HepG2 (cell line): ENCODE data around the gene PPARA. TPM values are rescaled to one million over a fixed set of nuclear protein-coding genes. Genes with fewer than 3 reads are reported as not detected.

ENCODE experiments used
- ATAC-seq: fragments of 200-7000 bp; cut with Tn5 transposase; 3 replicates; pipeline ENCODE4 v1.9.1; 2020; ENCODE audit warnings: mild to moderate bottlenecking, moderate library complexity
- Bru-seq: library from RNA; stranded (reverse); fragments of 400-500 nt; gene quantifications from one replicate; lab custom pipeline; 2021; lab: Mats Ljungman, UMichigan
- BruChase-seq, 2 experiments: library from RNA; stranded (reverse); fragments of 400-500 nt; gene quantifications; one replicate each; lab custom pipeline; 2021; lab: Mats Ljungman, UMichigan
- BruUV-seq: library from RNA; stranded (reverse); fragments of 400-500 nt; replicated peaks from 2 replicates; lab custom pipeline; 2021; lab: Mats Ljungman, UMichigan
- CTCF ChIA-PET: fragments of 300-600 bp; formaldehyde crosslinking; extraction: SDS; loops from one replicate; lab custom pipeline; 2021; ENCODE audit warnings: low total read pairs, inconsistent platforms, low intra/inter-chr PET ratio; lab: Yijun Ruan, JAX
- POLR2A ChIA-PET: fragments of 350-600 bp; sonication (Branson Sonifier 250); formaldehyde crosslinking; loops from one replicate; lab custom pipeline; 2020; ENCODE audit warnings: antibody characterized with exemption, inconsistent platforms; lab: Yijun Ruan, JAX
- DNase-seq: peaks from one replicate; pipeline ENCODE4 v3.0.0-alpha.2; 2015; ENCODE audit warnings: low spot score
- FAIRE-seq: peaks from 3 replicates; lab custom pipeline; 2011; peaks lifted over from hg19 to GRCh38; lab: Jason Lieb, UNC
- H2AFZ ChIP-seq: one replicate; pipeline ENCODE4 v1.6.1; 2011; ENCODE audit warnings: low read length, inconsistent platforms
- H3K27ac ChIP-seq: fragments of 300-600 bp; 3 replicates; pipeline ENCODE4 v1.8.0; 2011; ENCODE audit warnings: mixed run types, mild to moderate bottlenecking, mixed read lengths, low read length, inconsistent platforms; ENCODE audit not compliant: insufficient read depth; ENCODE audit errors: extremely low read length
- H3K27me3 ChIP-seq, 2 experiments: fragments of 200-600 bp in 1 of 2; 2 replicates in 1 of 2; 3 replicates in 1 of 2; pipeline versions ENCODE4 v1.6.0 to v1.8.0; 2011; ENCODE audit warnings: low read length in 2 of 2, mild to moderate bottlenecking in 2 of 2, moderate library complexity in 2 of 2, inconsistent platforms in 1 of 2; ENCODE audit not compliant: insufficient read depth in 2 of 2, control insufficient read depth in 1 of 2
- H3K36me3 ChIP-seq, 2 experiments: fragments of 200-600 bp in 1 of 2; replicated peaks in 1 of 2; 2 replicates in 1 of 2; 3 replicates in 1 of 2; pipeline versions ENCODE4 v1.5.1 to v1.8.0; 2011; ENCODE audit warnings: low read length in 2 of 2, inconsistent platforms in 1 of 2; ENCODE audit not compliant: insufficient read depth in 2 of 2, control insufficient read depth in 1 of 2
- H3K4me1 ChIP-seq: 2 replicates; pipeline ENCODE4 v1.5.1; 2012; ENCODE audit warnings: low read length, inconsistent platforms; ENCODE audit not compliant: insufficient read depth
- H3K4me2 ChIP-seq: 2 replicates; pipeline ENCODE4 v1.6.0; 2011; ENCODE audit warnings: low read depth, low read length, inconsistent platforms
- H3K4me3 ChIP-seq, 3 experiments: fragments of 200-600 bp in 1 of 3; sonication (generic), shearing (Covaris generic) in 1 of 3; replicated peaks in 1 of 3; 2 replicates each; pipeline ENCODE4 v1.5.1; 2011 to 2016; ENCODE audit warnings: low read length in 3 of 3, inconsistent platforms in 2 of 3, low read depth in 2 of 3, mild to moderate bottlenecking in 2 of 3, control low read depth in 1 of 3, mixed read lengths in 1 of 3; ENCODE audit not compliant: insufficient read depth in 1 of 3
- H3K79me2 ChIP-seq: one replicate; pipeline ENCODE4 v1.6.1; 2011; ENCODE audit warnings: low read length, inconsistent platforms; ENCODE audit not compliant: insufficient read depth
- H3K9ac ChIP-seq: 2 replicates; pipeline ENCODE4 v1.6.0; 2011; ENCODE audit warnings: mild to moderate bottlenecking, low read depth, low read length, inconsistent platforms; ENCODE audit not compliant: insufficient read depth
- H3K9me3 ChIP-seq: 2 replicates; pipeline ENCODE4 v1.5.1; 2012; ENCODE audit warnings: mild to moderate bottlenecking, low read length
- H4K20me1 ChIP-seq: 2 replicates; pipeline ENCODE4 v1.6.0; 2011; ENCODE audit warnings: inconsistent platforms, mild to moderate bottlenecking, low read length, moderate library complexity; ENCODE audit not compliant: insufficient read depth
- ARNT2 ChIP-seq: sonication (generic); formaldehyde crosslinking; IDR thresholded peaks from 2 replicates; pipeline ENCODE4 v1.8.0; 2022; ENCODE audit warnings: mild to moderate bottlenecking, low read depth, missing genetic modification reagents, moderate library complexity
- GABPB1 ChIP-seq: IDR thresholded peaks from 2 replicates; pipeline ENCODE4 v1.6.1; 2016; ENCODE audit warnings: mild to moderate bottlenecking, missing genetic modification reagents, moderate library complexity, missing compliant biosample characterization
- GTF3A ChIP-seq: sonication (generic); formaldehyde crosslinking; conservative IDR thresholded peaks from 2 replicates; pipeline ENCODE4 v1.4.0; 2020; ENCODE audit warnings: mild to moderate bottlenecking, missing genetic modification reagents
- HDAC1 ChIP-seq: sonication (generic); formaldehyde crosslinking; IDR thresholded peaks from 2 replicates; pipeline ENCODE4 v1.5.1; 2020; ENCODE audit warnings: mild to moderate bottlenecking, missing genetic modification reagents
- HNF4G ChIP-seq, 2 experiments: sonication (generic) in 1 of 2; formaldehyde crosslinking in 1 of 2; IDR thresholded peaks; 2 replicates each; pipeline versions ENCODE4 v1.4.0 to v1.6.1; 2011 to 2020; ENCODE audit warnings: borderline replicate concordance in 2 of 2, low read depth in 2 of 2, mild to moderate bottlenecking in 2 of 2, low read length in 1 of 2, missing genetic modification reagents in 1 of 2, moderate library complexity in 1 of 2
- JUND ChIP-seq: sonication (generic); formaldehyde crosslinking; IDR thresholded peaks from 2 replicates; pipeline ENCODE4 v1.8.0; 2022; ENCODE audit warnings: mild to moderate bottlenecking, missing genetic modification reagents
- MYC ChIP-seq: sonication (generic); formaldehyde crosslinking; IDR thresholded peaks from 2 replicates; pipeline ENCODE4 v1.9.0; 2021; ENCODE audit warnings: missing genetic modification reagents, borderline replicate concordance
- NFYC ChIP-seq: IDR thresholded peaks from 2 replicates; pipeline ENCODE4 v1.6.1; 2016; ENCODE audit warnings: missing genetic modification reagents, missing compliant biosample characterization
- ZBTB2 ChIP-seq: sonication (generic); formaldehyde crosslinking; IDR thresholded peaks from 2 replicates; pipeline ENCODE4 v1.8.0; 2022; ENCODE audit warnings: low read depth, missing genetic modification reagents
- ZNF563 ChIP-seq: sonication (generic); formaldehyde crosslinking; IDR thresholded peaks from 2 replicates; pipeline ENCODE4 v1.8.0; 2022; ENCODE audit warnings: mild to moderate bottlenecking, moderate library complexity, missing genetic modification reagents
- ZNF687 ChIP-seq: sonication (generic); formaldehyde crosslinking; IDR thresholded peaks from 2 replicates; pipeline ENCODE4 v1.5.1; 2020; ENCODE audit warnings: mild to moderate bottlenecking, missing genetic modification reagents, moderate library complexity
- whole genome bisulfite sequencing: methylation state at CpG from one replicate; pipeline ENCODE4 v1.1.6; 2017; ENCODE audit warnings: low lambda C conversion rate; 5-methylcytosine and 5-hydroxymethylcytosine counted together
- in situ Hi-C: cut with HindIII; loops from 2 replicates; pipeline ENCODE4 v1.10.0; 2017; ENCODE audit warnings: low pct_unique_long_range_greater_than_20kb; ENCODE audit not compliant: extremely low pct_ligation_motif_present
- intact Hi-C: fragments of 100-400 bp; cut with micrococcal nuclease; formaldehyde crosslinking; loops from one replicate; pipeline ENCODE4 v1.10.0; 2022; ENCODE audit not compliant: unreplicated experiment
- long read RNA-seq, 2 experiments: library from RNA in 1 of 2; library from polyadenylated mRNA in 1 of 2; stranded (forward) in 1 of 2; unstranded in 1 of 2; transcript quantifications; one replicate each; pipeline ENCODE4 v2.0.0, GENCODE V29; 2019 to 2022
- polyA minus RNA-seq, 3 experiments: library from RNA; depleted of rRNA, polyadenylated mRNA; stranded (reverse); fragments of >200 nt; gene quantifications; 2 replicates each; pipeline ENCODE4 v1.2.3, GENCODE V29; 2011; ENCODE audit warnings: low replicate concordance in 1 of 3
- polyA plus RNA-seq, 8 experiments: library from polyadenylated mRNA; depleted of rRNA in 3 of 8; stranded (reverse) in 7 of 8; unstranded in 1 of 8; fragments of >200 nt; fragmentation: Illumina TruSeq in 4 of 8; extraction: Trizol in 4 of 8; gene quantifications; 2 replicates each; pipeline versions ENCODE4 v1.2.1 to v1.2.3, GENCODE V29; 2011 to 2016; ENCODE audit warnings: low read depth in 4 of 8, missing spikeins in 1 of 8, mixed read lengths in 1 of 8; ENCODE audit not compliant: insufficient read depth in 1 of 8
- total RNA-seq, 5 experiments: library from RNA; depleted of rRNA; stranded (reverse); fragments of >200 nt; fragmentation: Illumina TruSeq; extraction: Trizol; gene quantifications; 2 replicates each; pipeline ENCODE4 v1.2.3, GENCODE V29; 2016; ENCODE audit warnings: low read depth in 1 of 5

The PPARA gene
- total RNA-seq (2016; rRNA removed; fragmentation: Illumina TruSeq; extraction: Trizol) = 24.7 and 32.0 TPM in 2 replicates
- 25.2 and 27.4 TPM in 2 replicates for total RNA-seq (2016; cell fraction: cytosol; rRNA removed; fragmentation: Illumina TruSeq; extraction: Trizol; ENCODE audit: low read depth)
- total RNA-seq (2016; cell fraction: insoluble cytoplasmic fraction; rRNA removed; fragmentation: Illumina TruSeq; extraction: Trizol) = 25.2 and 26.2 TPM in 2 replicates
- 42.1 and 44.8 TPM in 2 replicates for total RNA-seq (2016; cell fraction: membrane; rRNA removed; fragmentation: Illumina TruSeq; extraction: Trizol)
- total RNA-seq (2016; cell fraction: nucleus; rRNA removed; fragmentation: Illumina TruSeq; extraction: Trizol) = 16.8 and 21.1 TPM in 2 replicates
- polyA plus RNA-seq (2011; rRNA removed) = 16.6 and 18.2 TPM in 2 replicates
- polyA plus RNA-seq (2011; cell fraction: cytosol; rRNA removed) = 14.0 and 14.5 TPM in 2 replicates
- 11.7 and 12.6 TPM in 2 replicates for polyA plus RNA-seq (2011; cell fraction: nucleus; rRNA removed)
- 20.9 and 22.5 TPM in 2 replicates for polyA plus RNA-seq (2012)
- 26.1 and 26.5 TPM in 2 replicates for polyA plus RNA-seq (2016; cell fraction: cytosol; fragmentation: Illumina TruSeq; extraction: Trizol; ENCODE audit: low read depth)
- polyA plus RNA-seq (2016; cell fraction: insoluble cytoplasmic fraction; fragmentation: Illumina TruSeq; extraction: Trizol; ENCODE audit: low read depth) = 15.3 and 15.6 TPM in 2 replicates
- 29.1 and 30.3 TPM in 2 replicates for polyA plus RNA-seq (2016; cell fraction: membrane; fragmentation: Illumina TruSeq; extraction: Trizol; ENCODE audit: low read depth)
- polyA plus RNA-seq (2016; cell fraction: nucleus; fragmentation: Illumina TruSeq; extraction: Trizol; ENCODE audit: insufficient read depth, low read depth) = 21.2 and 21.4 TPM in 2 replicates
- polyA minus RNA-seq (2011; rRNA and poly(A)+ RNA removed; ENCODE audit: low replicate concordance) = 7.8 and 47.2 TPM in 2 replicates
- polyA minus RNA-seq (2011; cell fraction: cytosol; rRNA and poly(A)+ RNA removed) = 23.7 and 30.1 TPM in 2 replicates
- 30.8 and 34.2 TPM in 2 replicates for polyA minus RNA-seq (2011; cell fraction: nucleus; rRNA and poly(A)+ RNA removed)
- Bru-seq, nascent RNA = percentile 72 among the genes with signal in this experiment
- BruChase-seq, experiment 1, labeled RNA remaining after a 6-hour chase = percentile 81 among the genes with signal in this experiment
- BruChase-seq, experiment 2, labeled RNA remaining after a 2-hour chase = percentile 77 among the genes with signal in this experiment
- long read RNA-seq, experiment 1, partial matches to known transcripts = 0 of 11 reads
- long read RNA-seq, experiment 1, other reads (novel, unspliced or antisense) = 11 of 11 reads
- long read RNA-seq, experiment 2, full-length matches to known transcripts = 1 of 32 reads
- long read RNA-seq, experiment 2, partial matches to known transcripts = 0 of 32 reads
- long read RNA-seq, experiment 2, other reads (novel, unspliced or antisense) = 31 of 32 reads

GRCh38 chr22:46150034-46150654 is at the start of gene PPARA:
Gene PPARA (plus strand): TSS chr22:46150526. CDS start chr22:46198384, 47,858 bp downstream.
- ChIA-PET POLR2A (interaction anchor here (0.9 to 4.9 kb wide), 6 partner anchors 10 to 186 kb away, joined by 3 to 54 read pairs (median 6); partner anchors contain the start of genes TRMU and TTC38), CTCF (no interaction called here)
- WGBS = no CpG with 5 or more reads among the region's 98 CpGs
- Histone ChIP-seq H3K79me2 (peaks cover 9% of the 10 kb centered on the region), H3K4me1 (peaks cover 49% of the 10 kb centered on the region), H3K9me3 (no peaks in the 10 kb centered on the region), H3K27ac (peak within 1 kb of the TSS; percentile 77), H3K9ac (peak within 1 kb of the TSS; percentile 91), H3K4me2 (peak within 1 kb of the TSS; percentile 96), H3K4me3 (peak within 1 kb of the TSS; percentile 89 to 96 (median 95)), H2AFZ (no peak within 1 kb of the TSS), H3K27me3 (no peaks in the 10 kb centered on the region), H3K36me3 (peaks cover 0 to 4% of the 10 kb centered on the region in 2 experiments; a peak in 2 of 5 replicates), H4K20me1 (no peaks in the 10 kb centered on the region)
- DNase-seq (peak; percentile 46), ATAC-seq (peak; percentile 45), FAIRE-seq (no peak)
- in situ Hi-C loops (no loop called here), intact Hi-C loops (no loop called here)
- BruUV-seq = no TSS peak
- TF ChIP-seq NFYC (CRISPR knock-in tag) (peak; percentile 55; the same call in 1 of the 2 replicates), HDAC1 (CRISPR knock-in tag) (peak; percentile 17; the same call in 1 of the 2 replicates), HNF4G (IDR thresholded peaks at IDR 0.05; ENCODE audit: borderline replicate concordance, low read depth, low read length) (no peak), HNF4G (CRISPR knock-in tag; IDR thresholded peaks at IDR 0.05; ENCODE audit: borderline replicate concordance, low read depth) (no peak), MYC (CRISPR knock-in tag) (0 out of 2 replicates have a peak, but pooled peaks have one; percentile 16), JUND (CRISPR knock-in tag) (no peak), ZNF563 (CRISPR knock-in tag) (peak; percentile 73), GTF3A (no peak), ZNF687 (peak; percentile 72; the same call in 1 of the 2 replicates), GABPB1 (CRISPR knock-in tag) (0 out of 2 replicates have a peak, but pooled peaks have one; percentile 8), ARNT2 (CRISPR knock-in tag) (no peak), ZBTB2 (CRISPR knock-in tag) (peak; percentile 79)
